ENCODE data around the gene MEIS2.

Gene MEIS2

GRCh38 chr15:37098468-37099318 is 1.7 kb downstream of the MEIS2 start:
- DNase-seq (ENCODE audit: low spot score) = peak; percentile 43

- no peak for DNase-seq (ENCODE audit: low spot score)
Measured at GRCh38 chr15:37097144-37097919, 3.0 kb downstream of the MEIS2 start.

- no peak for DNase-seq (ENCODE audit: low spot score)
Measured at GRCh38 chr15:37096558-37097143, 3.7 kb downstream of the MEIS2 start.

GRCh38 chr15:37095770-37096557 is 4.4 kb downstream of the MEIS2 start:
- no peak for DNase-seq (ENCODE audit: low spot score)

- DNase-seq (ENCODE audit: low spot score) = no peak
Measured at GRCh38 chr15:37094915-37095711, 5.2 kb downstream of the MEIS2 start.

GRCh38 chr15:37094333-37094914 is 5.9 kb downstream of the MEIS2 start:
- no peak for DNase-seq (ENCODE audit: low spot score)

GRCh38 chr15:37093480-37094332 is 6.6 kb downstream of the MEIS2 start:
- DNase-seq (ENCODE audit: low spot score) = no peak

- DNase-seq (ENCODE audit: low spot score) = no peak
Measured at GRCh38 chr15:37090543-37091175, 9.7 kb downstream of the MEIS2 start.

- no peak for DNase-seq (ENCODE audit: low spot score)
Measured at GRCh38 chr15:37088436-37088835, 11.9 kb downstream of the MEIS2 start.

GRCh38 chr15:37087131-37087588 is 13.2 kb downstream of the MEIS2 start:
- DNase-seq (ENCODE audit: low spot score) = no peak

- peak; percentile 17 for DNase-seq (ENCODE audit: low spot score)
Measured at GRCh38 chr15:37086521-37086920, 13.8 kb downstream of the MEIS2 start.

GRCh38 chr15:37086120-37086519 is 14.2 kb downstream of the MEIS2 start:
- no peak for DNase-seq (ENCODE audit: low spot score)

GRCh38 chr15:37084602-37085001 is 15.7 kb downstream of the MEIS2 start:
- no peak for DNase-seq (ENCODE audit: low spot score)

GRCh38 chr15:37083610-37084009 is 16.7 kb downstream of the MEIS2 start:
- DNase-seq (ENCODE audit: low spot score) = no peak

- DNase-seq (ENCODE audit: low spot score) = no peak
Measured at GRCh38 chr15:37081983-37082382, 18.4 kb downstream of the MEIS2 start.

- DNase-seq (ENCODE audit: low spot score) = no peak
Measured at GRCh38 chr15:37080261-37080921, 20.0 kb downstream of the MEIS2 start.

GRCh38 chr15:37079726-37080125 is 20.6 kb downstream of the MEIS2 start:
- no peak for DNase-seq (ENCODE audit: low spot score)

GRCh38 chr15:37078566-37078965 is 21.8 kb downstream of the MEIS2 start:
- DNase-seq (ENCODE audit: low spot score) = no peak

Data from NAMALWA (cell line).